Astrocyte (in vitro differentiated cells and primary cell): ENCODE results near the gene CDKL4. TPM values are rescaled to one million over a fixed set of nuclear protein-coding genes. Genes with fewer than 3 reads are reported as not detected.
"Not testable (repeated sequence)": the region's sequence is repeated elsewhere in the genome, so short reads cannot be mapped to it uniquely, and the experiment has no call there.

ENCODE experiments used
- DNase-seq: peaks from one replicate; pipeline ENCODE4 v3.0.0-alpha.2; 2010; ENCODE audit warnings: low read depth
- FAIRE-seq: peaks from 2 replicates; lab custom pipeline; 2011; peaks lifted over from hg19 to GRCh38; lab: Jason Lieb, UNC
- H2AFZ ChIP-seq: 2 replicates; pipeline ENCODE4 v1.6.0; 2012; ENCODE audit warnings: low read depth, low read length, inconsistent platforms
- H3K27ac ChIP-seq: 2 replicates; pipeline ENCODE4 v1.5.1; 2011; ENCODE audit warnings: low read depth, low read length, inconsistent platforms
- H3K27me3 ChIP-seq: 2 replicates; pipeline ENCODE4 v1.6.0; 2011; ENCODE audit warnings: low read length, inconsistent platforms; ENCODE audit not compliant: insufficient read depth
- H3K36me3 ChIP-seq: 2 replicates; pipeline ENCODE4 v1.5.1; 2011; ENCODE audit warnings: low read length, inconsistent platforms; ENCODE audit not compliant: insufficient read depth
- H3K4me1 ChIP-seq: 2 replicates; pipeline ENCODE4 v1.5.1; 2011; ENCODE audit warnings: low read length, inconsistent platforms; ENCODE audit not compliant: insufficient read depth
- H3K4me2 ChIP-seq: 2 replicates; pipeline ENCODE4 v1.6.0; 2012; ENCODE audit warnings: low read length, inconsistent platforms
- H3K4me3 ChIP-seq: 2 replicates; pipeline ENCODE4 v1.5.1; 2011; ENCODE audit warnings: low read depth, mild to moderate bottlenecking, low read length, inconsistent platforms; ENCODE audit not compliant: insufficient read depth
- H3K79me2 ChIP-seq: 2 replicates; pipeline ENCODE4 v1.6.0; 2012; ENCODE audit warnings: mild to moderate bottlenecking, low read length, inconsistent platforms; ENCODE audit not compliant: insufficient read depth
- H3K9ac ChIP-seq: 2 replicates; pipeline ENCODE4 v1.6.0; 2012; ENCODE audit warnings: mild to moderate bottlenecking, low read length, inconsistent platforms
- H3K9me3 ChIP-seq: 2 replicates; pipeline ENCODE4 v1.5.1; 2012; ENCODE audit warnings: low read depth, mild to moderate bottlenecking, low read length, inconsistent platforms; ENCODE audit not compliant: insufficient read depth
- H4K20me1 ChIP-seq: 2 replicates; pipeline ENCODE4 v1.6.0; 2012; ENCODE audit warnings: low read length, inconsistent platforms; ENCODE audit not compliant: insufficient read depth
- H3K27ac Mint-ChIP-seq: one replicate; pipeline ENCODE4 v1.8.0; 2021; ENCODE audit warnings: mild to moderate bottlenecking, mixed read lengths; ENCODE audit not compliant: unreplicated experiment
- H3K27me3 Mint-ChIP-seq: one replicate; pipeline ENCODE4 v1.8.0; 2021; ENCODE audit warnings: low read depth, mixed read lengths; ENCODE audit not compliant: unreplicated experiment
- H3K36me3 Mint-ChIP-seq: one replicate; pipeline ENCODE4 v1.8.0; 2021; ENCODE audit warnings: low read depth, mixed read lengths; ENCODE audit not compliant: unreplicated experiment
- H3K4me1 Mint-ChIP-seq: one replicate; pipeline ENCODE4 v1.8.0; 2021; ENCODE audit warnings: low read depth, mixed read lengths; ENCODE audit not compliant: unreplicated experiment
- H3K4me3 Mint-ChIP-seq: one replicate; pipeline ENCODE4 v1.8.0; 2021; ENCODE audit warnings: mild to moderate bottlenecking, moderate library complexity, mixed read lengths; ENCODE audit not compliant: unreplicated experiment
- H3K9me3 Mint-ChIP-seq: one replicate; pipeline ENCODE4 v1.8.0; 2021; ENCODE audit warnings: mild to moderate bottlenecking, mixed read lengths; ENCODE audit not compliant: unreplicated experiment
- CTCF ChIP-seq: IDR thresholded peaks from 2 replicates; pipeline ENCODE4 v1.5.1; 2011; ENCODE audit warnings: low read depth, mild to moderate bottlenecking, inconsistent platforms, low read length, moderate library complexity; ENCODE audit not compliant: insufficient read depth
- EZH2 ChIP-seq: IDR thresholded peaks from 2 replicates; pipeline ENCODE4 v1.6.1; 2012; ENCODE audit warnings: mild to moderate bottlenecking, low read length, inconsistent platforms; ENCODE audit not compliant: insufficient read depth
- total RNA-seq: library from RNA; stranded (reverse); gene quantifications from 2 replicates; pipeline ENCODE4 v1.2.1, GENCODE V29; 2021

CDKL4 gene
- total RNA-seq, 1 donor from 2014 or later, result 1.4 TPM

- FAIRE-seq, result no peak
Observed at GRCh38 chr2:39139511-39140237, 104.1 kb downstream of the CDKL4 start.

GRCh38 chr2:39138837-39139211 lies 104.9 kb downstream of the CDKL4 start:
- Histone ChIP-seq H3K79me2 (no peaks in the 10 kb centered on the region), H4K20me1 (no peaks in the 10 kb centered on the region), H3K4me2 (no peak overlapping the region), H3K27me3 (no peaks in the 10 kb centered on the region), H3K36me3 (no peaks in the 10 kb centered on the region), H3K27ac (no peak overlapping the region), H3K9me3 (no peaks in the 10 kb centered on the region), H3K4me3 (no peak overlapping the region), H3K4me1 (no peaks in the 10 kb centered on the region), H3K9ac (no peak overlapping the region), H2AFZ (no peak overlapping the region)
- Mint-ChIP-seq H3K27me3 (no peaks in the 10 kb centered on the region), H3K4me3 (no peak overlapping the region), H3K9me3 (no peaks in the 10 kb centered on the region), H3K36me3 (no peaks in the 10 kb centered on the region), H3K4me1 (peaks cover 10% of the 10 kb centered on the region), H3K27ac (no peak overlapping the region)
- DNase-seq, result no peak
- no peak for TF ChIP-seq EZH2
- no peak for TF ChIP-seq CTCF
- FAIRE-seq, result no peak

More at GRCh38 chr2:39139511-39140237, 104.1 kb downstream of the CDKL4 start:
- H3K36me3 Mint-ChIP-seq, result no peaks in the 10 kb centered on the region
- no peak overlapping the region for H3K9ac ChIP-seq
- DNase-seq, result no peak
- H3K27ac Mint-ChIP-seq, result no peak overlapping the region
- no peak overlapping the region for H3K4me3 ChIP-seq
- H3K4me1 Mint-ChIP-seq, result peaks cover 10% of the 10 kb centered on the region
- H3K27me3 Mint-ChIP-seq, result no peaks in the 10 kb centered on the region
- no peaks in the 10 kb centered on the region for H3K9me3 ChIP-seq
- no peak for TF ChIP-seq EZH2
- TF ChIP-seq CTCF, result no peak
- no peaks in the 10 kb centered on the region for H3K27me3 ChIP-seq
- H3K27ac ChIP-seq, result no peak overlapping the region
- H2AFZ ChIP-seq, result no peak overlapping the region
- H3K4me1 ChIP-seq, result no peaks in the 10 kb centered on the region
- no peaks in the 10 kb centered on the region for H3K9me3 Mint-ChIP-seq
- H3K4me3 Mint-ChIP-seq, result no peak overlapping the region
- H4K20me1 ChIP-seq, result no peaks in the 10 kb centered on the region
- no peak overlapping the region for H3K4me2 ChIP-seq
- H3K79me2 ChIP-seq, result no peaks in the 10 kb centered on the region
- no peaks in the 10 kb centered on the region for H3K36me3 ChIP-seq

- H3K4me1 Mint-ChIP-seq, H3K9me3 Mint-ChIP-seq, H3K36me3 Mint-ChIP-seq, H3K27ac Mint-ChIP-seq, H2AFZ ChIP-seq, DNase-seq, H3K4me2 ChIP-seq, FAIRE-seq, H3K4me1 ChIP-seq, H4K20me1 ChIP-seq, H3K27ac ChIP-seq, H3K9ac ChIP-seq, H3K27me3 ChIP-seq, H3K36me3 ChIP-seq, H3K9me3 ChIP-seq, H3K27me3 Mint-ChIP-seq, H3K4me3 Mint-ChIP-seq, H3K79me2 ChIP-seq, H3K4me3 ChIP-seq: not testable (repeated sequence)
Observed at GRCh38 chr2:39138187-39138836, 105.5 kb downstream of the CDKL4 start.
